Keratinocyte (primary cell): Measurements from ENCODE around the gene PTGES2.

ENCODE experiments used
- CTCF ChIP-seq, 3 experiments: IDR thresholded peaks in 1 of 3; conservative IDR thresholded peaks in 1 of 3; optimal IDR thresholded peaks in 1 of 3; 2 replicates in 2 of 3; 3 replicates in 1 of 3; pipeline versions ENCODE3 to v1.5.1; 2011; ENCODE audit warnings: low read length in 3 of 3, mild to moderate bottlenecking in 3 of 3, moderate library complexity in 2 of 3, control low read depth in 1 of 3, inconsistent platforms in 1 of 3; ENCODE audit not compliant: insufficient read depth in 2 of 3; ENCODE audit errors: extremely low read depth in 1 of 3
- EZH2 ChIP-seq: IDR thresholded peaks from one replicate; pipeline ENCODE4 v1.6.1; 2012; ENCODE audit warnings: inconsistent platforms, mild to moderate bottlenecking, low read length, moderate library complexity

DNA sequence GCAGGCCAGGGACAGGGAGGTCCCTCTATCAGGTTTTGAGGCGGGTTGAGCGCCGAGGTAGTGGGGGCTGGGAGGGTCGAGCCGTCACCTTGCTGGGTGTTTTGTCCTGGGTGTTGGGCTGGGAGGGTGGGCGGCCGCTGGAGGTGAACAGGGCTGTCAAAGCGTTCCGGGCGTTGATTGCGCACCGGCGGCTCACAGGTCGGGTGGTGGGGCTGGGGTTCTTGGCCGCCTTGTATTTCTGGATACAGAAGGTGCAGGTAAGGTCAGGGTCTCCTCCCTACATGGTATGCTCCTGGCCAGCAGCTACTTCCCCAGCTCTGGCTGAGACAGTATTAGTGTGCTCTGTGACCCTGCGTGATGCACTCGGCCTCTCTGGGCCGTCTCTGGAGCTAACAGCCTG lies 38.6 kb upstream of the PTGES2 start:
- TF ChIP-seq CTCF (optimal IDR thresholded peaks at IDR 0.05 in 1 of 3, IDR thresholded peaks at IDR 0.05 in 1 of 3, conservative IDR thresholded peaks at IDR 0.05 in 1 of 3; ENCODE audit: extremely low read depth in 1 of 3, insufficient read depth in 2 of 3, low read length in 3 of 3) (no peak), EZH2 (no peak)
